ACHN (cell line): ENCODE results near the gene NEUROG2.
A peak's percentile ranks its signal among the peaks of the same experiment; 100 is the strongest.
"Not testable (repeated sequence)": the region's sequence is repeated elsewhere in the genome, so short reads cannot be mapped to it uniquely, and the experiment has no call there.

Source experiments
- DNase-seq: peaks from one replicate; pipeline ENCODE4 v3.0.0-alpha.2; 2015
- in situ Hi-C: cut with HindIII; loops from 2 replicates; pipeline ENCODE4 v1.10.0; 2017; ENCODE audit warnings: low sequenced_read_pairs, low pct_ligation_motif_present, low pct_unique_long_range_greater_than_20kb

NEUROG2 gene

DNA sequence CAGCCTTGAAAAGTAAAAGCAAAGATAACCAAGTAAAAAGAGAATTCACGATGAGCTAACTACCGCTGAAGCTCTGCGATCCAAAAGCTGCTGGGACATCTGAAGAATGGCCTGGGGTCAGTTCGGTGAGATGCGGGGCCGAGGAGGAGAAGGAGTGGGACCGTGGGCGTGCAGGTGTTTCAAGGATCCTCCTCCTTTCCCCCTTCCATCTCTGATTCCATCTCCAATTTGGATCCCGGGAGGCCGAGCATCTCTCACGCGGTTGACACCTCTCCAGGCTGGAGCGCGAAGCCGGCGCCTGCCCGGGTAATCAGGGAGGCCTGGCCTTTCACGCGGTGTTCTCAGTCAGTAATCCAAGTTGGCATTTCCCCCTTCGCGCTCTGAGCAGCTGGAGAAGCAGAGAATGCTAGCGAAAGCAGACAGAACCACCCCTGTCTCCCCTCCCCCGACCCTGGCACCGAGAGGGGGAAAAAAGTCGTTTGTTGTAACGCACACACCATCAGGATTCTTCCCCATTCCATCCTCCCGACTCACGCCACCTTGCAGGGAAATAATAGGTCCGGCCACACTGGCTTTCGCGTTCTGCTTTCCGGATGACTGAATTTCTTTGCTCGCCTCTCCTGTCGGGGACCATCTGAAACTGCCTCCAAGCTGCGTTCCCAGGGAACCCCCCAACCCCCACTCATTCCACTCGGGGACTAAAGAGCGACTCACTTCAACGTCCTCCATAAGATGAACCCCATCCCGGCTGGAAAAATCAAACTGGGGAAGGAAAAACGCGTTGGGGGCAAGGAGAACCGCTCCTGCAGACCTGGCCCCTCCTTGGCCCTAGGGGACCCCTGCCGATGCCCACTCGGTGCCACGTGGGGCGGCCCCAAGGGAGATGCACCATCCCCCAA lies 6.5 kb downstream of the NEUROG2 start:
- in situ Hi-C loops: no loop called here
- DNase-seq: peak; percentile 44

DNA sequence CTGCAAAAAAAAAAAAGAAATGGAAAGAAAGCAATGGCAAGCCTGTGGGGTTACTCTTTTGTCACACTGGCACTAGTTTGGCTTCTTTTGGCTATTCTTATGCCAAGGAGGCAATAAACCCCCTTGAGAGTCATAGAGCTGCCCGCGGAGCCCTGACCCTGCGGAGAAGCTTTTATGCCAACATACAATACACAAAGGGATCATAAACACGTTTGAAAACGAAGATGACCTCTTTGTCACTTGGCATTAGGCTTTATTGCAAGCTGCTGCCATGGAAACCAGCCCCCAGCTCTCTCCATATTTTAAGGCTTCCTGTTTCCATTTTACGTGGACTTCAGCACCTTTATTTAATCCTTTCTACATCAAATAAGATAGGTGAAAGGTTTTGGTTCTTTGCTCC lies 7.6 kb downstream of the NEUROG2 start:
- in situ Hi-C loops: no loop called here

DNA sequence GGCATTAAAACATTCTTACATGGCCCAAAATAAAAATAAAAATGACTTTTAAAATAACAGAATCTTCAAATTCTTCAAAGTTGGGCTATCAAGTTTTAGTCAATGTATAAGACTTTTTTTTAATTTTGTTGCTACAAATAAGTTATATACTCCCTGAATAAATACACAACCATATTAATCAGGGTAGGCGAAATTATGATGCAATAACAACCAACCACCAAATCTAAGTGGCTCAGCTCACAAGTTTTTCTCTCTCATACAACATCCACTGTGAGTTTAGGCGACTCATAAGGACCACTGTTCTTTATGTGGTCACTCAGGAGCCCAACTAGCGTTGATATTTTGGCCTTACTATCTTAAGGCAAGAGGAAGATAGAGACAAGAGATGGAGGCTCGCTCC lies 11.2 kb downstream of the NEUROG2 start:
- in situ Hi-C loops: no loop called here
- DNase-seq: no peak

More for the DNA sequence above, 7.6 kb downstream of the NEUROG2 start:
- no peak for DNase-seq

DNA sequence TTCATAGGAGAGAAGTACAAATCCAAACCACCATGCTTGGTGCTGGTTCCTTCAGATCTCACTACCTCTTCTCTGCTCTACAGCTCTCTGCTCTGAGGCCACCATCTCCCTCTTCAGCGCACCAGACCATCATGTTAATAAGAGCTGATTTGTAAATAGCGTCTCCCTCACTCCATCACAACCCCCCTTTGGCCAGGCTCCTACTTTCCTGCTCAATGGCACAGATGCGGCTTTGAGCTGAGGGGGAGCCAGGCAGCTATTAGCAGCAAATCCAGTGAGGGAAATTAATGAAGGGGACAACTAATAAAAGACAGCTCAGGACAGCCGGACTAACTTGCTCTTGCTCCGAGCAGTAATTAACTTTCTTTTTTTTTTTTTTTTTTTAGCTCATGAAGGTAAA lies 13.1 kb downstream of the NEUROG2 start:
- in situ Hi-C loops: no loop called here
- no peak for DNase-seq

DNA sequence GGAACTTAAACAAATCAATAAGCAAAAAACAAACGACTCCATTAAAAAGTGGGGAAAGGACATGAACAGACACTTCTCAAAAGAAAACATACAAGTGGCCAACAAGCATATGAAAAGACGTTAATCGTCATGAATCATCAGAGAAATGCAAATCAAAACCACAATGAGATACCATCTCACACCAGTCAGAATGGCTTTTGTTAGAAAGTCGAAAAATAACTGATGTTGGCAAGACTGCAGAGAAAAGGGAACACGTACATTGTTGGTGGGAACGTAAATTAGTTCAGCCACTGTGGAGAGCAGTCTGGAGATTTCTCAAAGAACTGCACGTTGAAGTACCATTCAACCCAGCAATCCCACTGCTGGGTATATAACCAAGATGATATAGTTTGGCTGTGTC lies 23.7 kb downstream of the NEUROG2 start:
- in situ Hi-C loops: no loop called here
- DNase-seq: no peak

DNA sequence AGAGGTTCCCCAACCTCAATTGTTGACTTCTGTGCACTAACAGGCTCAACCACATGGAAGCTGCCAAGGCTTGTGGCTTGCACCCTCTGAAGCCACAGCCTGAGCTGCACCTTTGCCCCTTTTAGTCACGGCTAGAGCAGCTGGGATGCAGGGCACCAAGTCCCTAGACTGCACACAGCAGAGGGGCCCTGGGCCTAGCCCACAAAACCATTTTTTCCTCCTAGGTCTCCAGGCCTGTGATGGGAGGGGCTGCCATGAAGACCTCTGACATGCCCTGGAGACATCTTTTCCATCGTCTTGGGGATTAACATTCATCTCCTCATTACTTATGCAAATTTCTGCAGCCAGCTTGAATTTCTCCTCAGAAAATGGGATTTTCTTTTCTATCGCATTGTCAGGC lies 25.2 kb downstream of the NEUROG2 start:
- DNase-seq, in situ Hi-C loops: not testable (repeated sequence)

DNA sequence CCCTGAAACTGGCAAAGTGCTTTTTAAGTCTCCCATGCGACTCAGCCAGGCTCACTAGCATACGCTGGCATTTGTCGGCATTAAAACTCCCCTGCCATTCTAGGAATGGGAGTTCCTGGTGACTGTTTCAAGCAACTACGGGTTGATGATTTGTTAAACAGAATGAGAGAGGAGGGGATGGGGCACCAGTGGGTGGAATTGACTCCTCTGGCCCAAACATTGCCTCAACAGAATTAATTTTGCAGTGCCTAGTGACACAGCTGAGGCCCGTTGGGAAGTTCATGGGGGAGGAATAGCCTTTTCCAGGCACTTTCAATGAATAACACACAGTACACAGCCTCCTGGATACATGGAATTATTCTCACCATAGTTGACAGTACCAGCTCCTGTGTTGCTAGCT lies 30.1 kb downstream of the NEUROG2 start:
- in situ Hi-C loops: no loop called here
- no peak for DNase-seq

DNA sequence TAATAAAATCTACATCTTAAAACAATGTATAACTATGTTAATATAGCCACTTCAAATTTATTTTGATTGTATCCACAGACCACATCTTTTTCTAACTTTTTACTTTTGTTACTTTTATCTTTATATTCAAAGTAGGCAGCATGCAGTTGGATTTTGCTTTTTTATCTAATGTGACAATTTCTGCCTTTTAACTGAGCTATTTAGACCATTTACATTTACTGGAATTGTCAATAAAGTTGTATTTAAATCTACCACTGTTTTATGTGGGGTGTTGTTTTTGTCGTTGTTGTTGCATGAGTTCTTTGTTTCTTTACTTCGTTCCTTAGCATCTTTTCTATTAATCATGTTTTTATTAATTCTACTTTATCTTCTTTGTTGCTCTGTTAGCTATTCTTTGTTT lies 42.0 kb downstream of the NEUROG2 start:
- in situ Hi-C loops: no loop called here
- no peak for DNase-seq

DNA sequence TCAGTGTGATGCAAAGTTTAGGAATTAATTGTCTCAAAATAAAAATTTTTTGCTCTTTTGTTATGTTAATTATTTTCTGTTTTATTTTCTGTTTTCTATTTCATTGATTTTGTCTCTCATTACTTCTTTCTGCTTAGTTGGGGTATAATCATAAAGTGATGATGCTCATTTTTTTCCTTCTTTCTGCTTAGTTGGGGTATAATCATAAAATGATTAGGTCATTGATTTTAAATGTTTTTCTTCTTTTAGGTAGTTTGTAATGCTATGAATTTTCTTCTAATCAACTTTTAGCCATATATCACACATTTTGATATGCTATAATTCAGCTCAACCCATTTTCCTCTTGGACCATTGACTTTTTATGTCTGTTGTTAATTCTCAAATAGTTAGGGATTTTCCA lies 43.7 kb downstream of the NEUROG2 start:
- no peak for DNase-seq
- in situ Hi-C loops: no loop called here
